GM12801 (cell line): ENCODE results near the gene HOXB5.

Experiments used
- TF ChIP-seq, protein P1 (sequence below): IDR thresholded peaks from one replicate; pipeline ENCODE4 v1.5.1; 2011; ENCODE audit warnings: control low read depth; ENCODE audit not compliant: insufficient read length; ENCODE audit errors: extremely low read depth

The HOXB5 gene

DNA sequence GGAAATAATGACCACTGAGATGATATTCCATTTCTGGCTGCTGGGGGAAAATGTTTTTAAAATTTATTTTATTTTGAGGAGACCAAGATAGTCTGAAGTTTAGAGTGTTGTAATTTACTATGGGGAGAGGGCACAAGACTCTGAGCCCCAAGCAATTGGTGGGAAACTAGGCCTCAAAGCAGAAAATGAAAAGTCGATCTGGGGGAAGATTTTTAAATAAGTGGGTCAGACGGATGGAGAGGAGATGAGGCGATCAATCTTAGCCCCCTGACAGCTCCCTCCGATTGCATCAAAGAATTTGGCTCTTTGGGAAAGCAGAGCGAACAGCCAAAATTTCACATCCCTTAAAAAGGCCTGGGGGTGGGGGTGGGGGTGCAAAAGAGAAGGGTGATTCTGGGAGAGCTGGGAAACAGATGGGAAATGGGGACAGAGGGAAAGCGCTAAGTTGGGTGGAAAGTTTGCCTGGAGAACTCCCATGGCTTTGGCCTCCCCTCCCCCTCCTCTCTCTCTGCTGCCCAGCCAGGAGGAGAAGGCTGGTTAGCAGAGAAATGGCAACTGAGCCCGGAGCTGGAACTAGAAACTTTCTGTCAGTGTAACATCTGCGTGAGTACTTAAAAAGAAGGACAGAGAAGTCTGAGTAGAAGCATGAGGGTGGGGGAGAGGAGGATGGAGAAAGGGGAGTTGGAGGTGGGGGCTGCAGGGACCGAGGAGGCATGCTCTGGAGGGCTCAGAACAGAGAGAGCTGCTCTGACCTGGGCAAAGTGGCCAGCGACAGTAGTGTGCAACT lies 47.2 kb downstream of the HOXB5 start:
- TF ChIP-seq, protein P1, sequence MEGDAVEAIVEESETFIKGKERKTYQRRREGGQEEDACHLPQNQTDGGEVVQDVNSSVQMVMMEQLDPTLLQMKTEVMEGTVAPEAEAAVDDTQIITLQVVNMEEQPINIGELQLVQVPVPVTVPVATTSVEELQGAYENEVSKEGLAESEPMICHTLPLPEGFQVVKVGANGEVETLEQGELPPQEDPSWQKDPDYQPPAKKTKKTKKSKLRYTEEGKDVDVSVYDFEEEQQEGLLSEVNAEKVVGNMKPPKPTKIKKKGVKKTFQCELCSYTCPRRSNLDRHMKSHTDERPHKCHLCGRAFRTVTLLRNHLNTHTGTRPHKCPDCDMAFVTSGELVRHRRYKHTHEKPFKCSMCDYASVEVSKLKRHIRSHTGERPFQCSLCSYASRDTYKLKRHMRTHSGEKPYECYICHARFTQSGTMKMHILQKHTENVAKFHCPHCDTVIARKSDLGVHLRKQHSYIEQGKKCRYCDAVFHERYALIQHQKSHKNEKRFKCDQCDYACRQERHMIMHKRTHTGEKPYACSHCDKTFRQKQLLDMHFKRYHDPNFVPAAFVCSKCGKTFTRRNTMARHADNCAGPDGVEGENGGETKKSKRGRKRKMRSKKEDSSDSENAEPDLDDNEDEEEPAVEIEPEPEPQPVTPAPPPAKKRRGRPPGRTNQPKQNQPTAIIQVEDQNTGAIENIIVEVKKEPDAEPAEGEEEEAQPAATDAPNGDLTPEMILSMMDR: no peak

DNA sequence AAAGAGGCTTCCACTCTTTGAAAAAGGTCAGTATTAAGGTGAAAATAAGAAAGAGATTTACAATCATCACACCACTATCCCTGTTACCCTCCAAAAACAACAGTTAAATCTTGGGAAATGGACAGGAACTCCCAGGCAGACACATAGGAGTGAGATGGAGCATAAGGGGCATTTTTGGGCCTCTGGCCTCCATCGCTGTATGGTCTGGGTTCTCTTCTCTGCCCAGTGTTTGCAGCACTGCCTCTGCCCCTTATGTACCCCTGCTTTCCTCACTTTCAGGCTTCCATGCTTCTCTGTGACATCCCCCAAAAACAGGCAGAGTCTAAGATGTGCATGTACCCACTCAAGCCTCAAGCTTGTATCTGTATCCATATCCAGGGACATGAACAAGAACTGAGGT lies 48.0 kb downstream of the HOXB5 start:
- TF ChIP-seq, protein P1: no peak

DNA sequence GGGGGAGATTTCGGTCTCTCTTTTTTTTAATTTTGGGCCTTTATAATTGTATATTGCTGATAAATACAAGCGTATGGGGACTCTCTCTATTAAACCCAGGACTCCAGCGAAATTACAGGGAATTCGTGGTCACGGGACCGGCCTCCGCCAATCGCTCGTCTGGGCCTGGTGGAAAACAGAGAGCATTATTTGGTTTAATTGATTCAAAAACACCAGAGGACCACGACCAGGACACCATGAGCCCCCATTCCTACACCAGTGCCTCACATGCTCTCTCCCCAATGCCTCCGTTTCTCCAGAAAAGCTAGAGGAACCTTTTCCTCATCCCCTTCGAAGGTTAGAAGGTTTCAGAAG lies 48.6 kb downstream of the HOXB5 start, which contains the start of gene HOXB2:
Gene HOXB2, minus strand, starts transcription at position 88 of the 354 bp plus-strand sequence. CDS start 198 bp downstream, outside the sequence.
- TF ChIP-seq, protein P1: no peak

DNA sequence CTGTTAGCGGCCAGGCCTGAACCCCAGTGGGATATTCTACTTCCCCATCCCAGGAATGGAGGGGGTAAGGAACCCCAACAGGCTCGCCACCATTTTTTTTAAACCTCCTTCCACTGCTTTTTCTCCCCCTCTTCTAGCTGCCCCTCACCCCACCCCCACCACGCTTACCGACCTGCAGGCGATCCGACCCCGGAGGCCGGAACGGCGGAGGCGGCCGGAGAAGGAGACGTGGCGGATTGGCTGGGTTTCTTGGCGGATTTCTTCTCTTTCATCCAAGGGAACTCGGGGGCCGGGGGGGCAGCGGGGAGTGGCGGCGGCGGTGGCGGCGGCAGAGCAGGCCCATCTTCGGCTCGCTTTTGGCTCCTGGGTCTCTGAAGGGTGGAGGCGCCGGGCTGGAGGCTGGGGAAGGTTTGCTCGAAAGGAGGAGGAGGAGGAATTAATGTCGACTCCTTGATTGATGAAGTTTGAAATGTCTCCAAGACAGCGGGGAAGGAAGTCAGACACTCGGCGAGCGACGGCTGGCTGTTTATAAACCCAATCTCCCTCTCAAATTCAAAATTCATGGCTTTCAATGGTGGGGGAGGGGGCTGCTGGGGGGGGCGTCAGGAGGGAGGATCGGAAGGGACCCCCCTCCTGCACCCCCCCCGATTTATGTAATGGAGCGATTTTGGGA lies 49.1 kb downstream of the HOXB5 start:
- TF ChIP-seq, protein P1: no peak

DNA sequence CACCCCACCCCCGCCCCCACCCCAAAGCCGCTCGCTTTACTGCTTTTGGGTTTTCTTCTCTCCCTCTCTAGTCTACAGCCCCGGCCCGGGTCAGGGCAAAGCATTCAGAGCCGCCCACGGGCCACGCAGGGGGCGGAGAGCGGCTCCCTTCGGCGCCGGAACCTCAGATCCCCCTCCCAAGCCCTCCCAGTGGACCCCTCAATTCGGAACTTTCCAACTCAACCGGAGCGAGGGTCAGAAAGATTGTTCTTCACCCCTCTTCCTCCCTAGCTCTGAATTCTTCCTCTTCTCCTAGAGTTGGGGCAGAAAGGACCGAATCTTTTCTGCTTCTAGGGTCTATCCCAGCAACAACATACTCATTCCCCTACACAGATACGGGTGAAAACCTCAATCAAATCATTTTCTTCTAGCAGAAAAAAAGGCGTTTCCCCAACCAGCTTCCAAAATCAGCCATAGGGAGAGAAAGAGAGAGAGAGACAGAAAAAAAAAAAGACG lies 49.7 kb downstream of the HOXB5 start:
- TF ChIP-seq, protein P1: no peak

DNA sequence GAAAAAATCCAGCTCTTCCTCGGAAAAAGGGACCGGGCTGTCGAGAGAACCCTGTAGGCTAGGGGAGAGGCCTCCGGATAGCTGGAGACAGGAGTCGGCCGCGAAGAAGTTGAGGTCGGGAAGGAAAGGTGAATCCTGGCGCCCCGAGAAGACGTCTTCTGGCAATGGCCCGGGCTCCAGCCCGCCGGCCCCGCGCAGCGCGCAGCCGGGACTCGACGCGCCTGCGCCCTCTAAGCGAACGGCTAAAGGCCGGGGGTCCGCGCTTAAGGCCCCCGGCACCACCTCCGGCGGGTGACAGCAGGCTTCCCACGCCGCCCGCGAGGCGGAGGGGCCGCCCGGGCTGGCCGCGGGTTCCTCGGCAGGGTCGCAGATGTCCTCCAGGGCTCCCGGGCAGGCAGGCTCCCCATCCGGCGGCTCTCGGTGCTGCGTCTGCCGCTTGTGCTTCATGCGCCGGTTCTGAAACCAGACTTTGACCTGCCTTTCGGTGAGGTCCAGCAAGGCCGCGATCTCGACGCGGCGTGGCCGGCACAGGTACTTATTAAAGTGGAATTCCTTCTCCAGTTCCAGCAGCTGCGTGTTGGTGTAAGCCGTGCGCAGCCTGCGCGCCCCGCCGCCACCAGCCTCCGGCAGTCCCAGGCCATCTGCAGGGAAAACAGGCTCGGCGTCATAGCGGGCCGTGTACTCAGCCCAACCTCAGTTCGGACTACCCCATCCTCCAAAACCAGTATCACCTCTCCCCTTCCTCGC lies 50.3 kb downstream of the HOXB5 start:
- TF ChIP-seq, protein P1: no peak

DNA sequence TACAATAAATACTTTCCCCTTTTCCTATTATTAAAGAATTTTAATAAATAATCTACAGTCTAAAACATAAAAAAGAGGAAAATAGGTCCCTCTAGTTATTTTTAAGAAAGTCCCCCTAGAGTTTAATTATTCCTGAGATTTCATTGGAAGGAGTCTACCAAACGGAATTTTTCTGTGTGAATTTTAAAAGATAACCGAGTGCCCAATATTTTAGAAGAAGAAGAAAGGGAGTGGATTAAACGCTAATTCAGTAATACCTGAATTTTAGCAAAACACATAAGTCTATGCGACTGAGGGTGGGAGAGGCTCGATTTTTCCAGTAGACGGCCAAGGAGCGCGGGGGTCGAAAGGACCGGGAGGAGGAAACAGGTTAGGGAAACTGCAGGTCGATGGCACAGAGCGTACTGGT lies 50.9 kb downstream of the HOXB5 start:
- TF ChIP-seq, protein P1: no peak
